BLaER1 (cell line): Measurements from ENCODE around the gene XRCC5.
A peak's percentile ranks its signal among the peaks of the same experiment; 100 is the strongest.

ENCODE experiments used
- H3K27ac ChIP-seq: shearing (Covaris generic); formaldehyde crosslinking; 2 replicates; pipeline ENCODE4 v1.8.1; 2022
- H3K27me3 ChIP-seq: shearing (Covaris generic); formaldehyde crosslinking; 2 replicates; pipeline ENCODE4 v1.8.1; 2022
- H3K36me3 ChIP-seq: shearing (Covaris generic); formaldehyde crosslinking; 2 replicates; pipeline ENCODE4 v1.8.1; 2022
- H3K4me1 ChIP-seq: shearing (Covaris generic); formaldehyde crosslinking; 2 replicates; pipeline ENCODE4 v1.8.1; 2022
- H3K4me2 ChIP-seq: shearing (Covaris generic); formaldehyde crosslinking; 2 replicates; pipeline ENCODE4 v1.8.1; 2022
- H3K4me3 ChIP-seq: shearing (Covaris generic); formaldehyde crosslinking; 2 replicates; pipeline ENCODE4 v1.8.1; 2022
- H3K9ac ChIP-seq: shearing (Covaris generic); formaldehyde crosslinking; 2 replicates; pipeline ENCODE4 v1.8.1; 2022
- H3K9me3 ChIP-seq: shearing (Covaris generic); formaldehyde crosslinking; 2 replicates; pipeline ENCODE4 v1.8.1; 2022
- H4K20me1 ChIP-seq: shearing (Covaris generic); formaldehyde crosslinking; 2 replicates; pipeline ENCODE4 v1.8.1; 2022
- Cebpa-rat ChIP-seq: shearing (Covaris generic); IDR thresholded peaks from 2 replicates; pipeline ENCODE4 v1.8.1; 2022

XRCC5 gene

DNA sequence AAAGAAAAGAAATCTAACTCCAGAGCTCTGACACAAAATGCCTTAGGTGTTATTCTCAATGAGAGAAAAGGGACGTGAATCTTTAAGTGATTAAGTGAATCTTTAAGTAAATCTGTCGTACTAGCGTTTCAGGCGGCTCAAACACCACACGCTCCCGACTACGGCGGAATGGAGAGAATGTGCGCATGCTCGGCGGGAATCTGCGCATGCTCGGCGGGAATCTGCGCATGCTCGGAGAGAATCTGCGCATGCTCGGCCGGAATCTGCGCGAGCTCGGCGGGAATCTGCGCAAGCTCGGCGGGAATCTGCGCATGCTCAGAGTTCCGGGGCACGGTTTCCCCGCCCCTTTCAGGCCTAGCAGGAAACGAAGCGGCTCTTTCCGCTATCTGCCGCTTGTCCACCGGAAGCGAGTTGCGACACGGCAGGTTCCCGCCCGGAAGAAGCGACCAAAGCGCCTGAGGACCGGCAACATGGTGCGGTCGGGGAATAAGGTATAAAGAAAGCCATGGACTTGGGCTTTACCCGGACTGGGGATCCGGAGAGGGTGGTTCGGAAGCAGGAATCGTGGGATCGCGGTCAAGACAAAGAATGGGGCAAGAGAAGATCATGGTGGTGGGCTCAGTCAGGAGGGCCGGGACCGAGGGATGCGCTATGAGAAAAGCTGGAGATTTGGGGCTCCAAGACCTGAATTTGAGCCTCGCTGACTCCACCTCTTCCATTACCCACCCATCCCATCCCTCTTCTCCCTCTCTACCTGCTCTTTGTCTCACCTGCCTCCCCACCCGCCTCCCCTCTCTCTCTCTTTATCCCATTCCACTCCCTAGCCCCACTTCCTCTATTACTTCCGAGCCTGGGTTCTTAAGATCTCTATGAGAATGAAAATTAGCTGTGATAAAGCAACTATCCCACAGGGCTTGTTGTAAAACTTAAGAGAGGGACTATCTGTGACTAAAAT, at the start of gene XRCC5:
TSS of gene XRCC5 (plus strand) at position 382 of the 955 bp plus-strand sequence. CDS start at position 471, 89 bp downstream.
- Histone ChIP-seq H3K4me1 (peaks cover 45% of the 10 kb centered on the region), H3K4me3 (peak within 1 kb of the TSS; percentile 89), H3K9me3 (no peaks in the 10 kb centered on the region), H3K4me2 (peak within 1 kb of the TSS; percentile 84), H3K27ac (peak within 1 kb of the TSS; percentile 99), H4K20me1 (peaks cover 41% of the 10 kb centered on the region), H3K27me3 (no peaks in the 10 kb centered on the region), H3K9ac (peak within 1 kb of the TSS; percentile 99), H3K36me3 (peaks cover 39% of the 10 kb centered on the region)
- TF ChIP-seq Cebpa-rat, result peak; percentile 96

DNA sequence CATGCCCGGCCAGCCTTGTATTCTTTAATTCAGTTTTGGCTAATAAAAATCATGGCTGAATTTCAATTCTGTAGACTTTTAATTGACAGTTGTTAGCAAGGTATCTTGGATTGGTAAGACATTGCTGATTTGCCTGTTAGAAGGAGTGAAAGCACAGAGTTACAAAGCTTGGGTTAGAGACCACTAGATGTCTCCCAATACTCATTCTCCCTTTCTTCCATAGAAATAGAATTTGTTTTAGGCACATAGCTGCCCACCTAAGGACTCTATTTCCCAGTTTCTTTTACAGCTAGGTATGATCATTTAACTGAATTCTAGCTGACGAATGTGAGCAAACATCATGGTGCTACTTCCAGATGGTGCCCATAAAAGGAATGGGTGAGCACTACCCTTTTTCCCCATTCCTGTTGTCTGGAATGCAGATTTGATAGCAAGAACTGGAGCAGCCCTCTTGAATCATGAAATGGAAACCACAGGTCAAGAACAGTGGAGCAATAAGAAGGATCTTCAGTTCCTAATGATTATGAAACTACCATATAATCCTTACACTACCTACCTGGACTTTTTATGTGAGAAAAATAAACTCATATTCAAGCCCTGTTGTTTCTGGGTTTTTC, 45.0 kb upstream of the XRCC5 start:
- H3K4me3 ChIP-seq, result no peak overlapping the region
- H3K27ac ChIP-seq, result no peak overlapping the region
- H3K9me3 ChIP-seq, result no peaks in the 10 kb centered on the region
- TF ChIP-seq Cebpa-rat, result no peak
- H4K20me1 ChIP-seq, result no peaks in the 10 kb centered on the region
- H3K4me2 ChIP-seq, result no peak overlapping the region
- H3K27me3 ChIP-seq, result no peaks in the 10 kb centered on the region
- H3K36me3 ChIP-seq, result no peaks in the 10 kb centered on the region
- H3K9ac ChIP-seq, result no peak overlapping the region
- H3K4me1 ChIP-seq, result no peaks in the 10 kb centered on the region

DNA sequence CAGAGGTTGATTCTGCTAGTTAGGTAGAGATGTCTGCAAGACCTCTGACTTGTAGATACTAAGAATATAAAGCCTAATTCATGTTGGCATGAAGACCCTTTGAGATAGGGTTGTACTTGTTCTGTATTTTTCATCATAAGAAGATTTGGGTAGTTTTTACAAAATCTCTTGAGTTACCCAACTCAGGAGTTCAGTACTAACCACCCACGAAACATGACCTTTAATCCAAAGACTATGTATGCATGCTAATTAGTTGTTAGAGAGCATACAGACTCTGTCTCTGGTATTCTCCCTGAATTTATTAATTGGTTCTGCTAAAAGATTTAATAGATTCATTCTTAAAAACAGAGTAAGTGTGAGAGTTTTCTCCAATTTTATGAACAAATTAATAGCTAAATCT, 44.5 kb upstream of the XRCC5 start:
- Histone ChIP-seq H3K27ac (no peak overlapping the region), H3K4me3 (no peak overlapping the region), H3K9me3 (no peaks in the 10 kb centered on the region), H3K4me1 (no peaks in the 10 kb centered on the region), H3K4me2 (no peak overlapping the region), H3K36me3 (no peaks in the 10 kb centered on the region), H4K20me1 (no peaks in the 10 kb centered on the region), H3K9ac (no peak overlapping the region), H3K27me3 (no peaks in the 10 kb centered on the region)
- TF ChIP-seq Cebpa-rat, result no peak

DNA sequence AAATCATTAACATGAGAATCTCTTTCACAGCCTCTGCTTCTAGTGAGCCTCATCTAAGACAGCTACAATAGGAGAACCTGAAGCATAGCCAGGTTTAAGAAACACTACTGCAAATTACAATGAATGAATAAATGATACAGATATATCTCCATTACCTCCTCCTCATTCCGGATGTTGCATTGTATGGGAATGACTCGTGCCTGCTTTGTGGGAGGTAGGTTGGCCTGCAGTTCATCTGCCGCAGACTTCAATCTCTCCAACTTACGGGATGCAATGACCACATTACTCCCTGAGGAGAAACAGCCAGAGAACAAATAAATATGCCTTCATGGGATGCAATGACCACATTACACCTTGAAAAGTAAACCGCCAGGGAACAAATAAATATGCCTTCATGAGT, 42.9 kb upstream of the XRCC5 start:
- no peak overlapping the region for H3K4me3 ChIP-seq
- H4K20me1 ChIP-seq, result no peaks in the 10 kb centered on the region
- no peak for TF ChIP-seq Cebpa-rat
- H3K27me3 ChIP-seq, result no peaks in the 10 kb centered on the region
- no peak overlapping the region for H3K4me2 ChIP-seq
- H3K4me1 ChIP-seq, result no peaks in the 10 kb centered on the region
- no peak overlapping the region for H3K27ac ChIP-seq
- no peak overlapping the region for H3K9ac ChIP-seq
- no peaks in the 10 kb centered on the region for H3K9me3 ChIP-seq
- H3K36me3 ChIP-seq, result no peaks in the 10 kb centered on the region

DNA sequence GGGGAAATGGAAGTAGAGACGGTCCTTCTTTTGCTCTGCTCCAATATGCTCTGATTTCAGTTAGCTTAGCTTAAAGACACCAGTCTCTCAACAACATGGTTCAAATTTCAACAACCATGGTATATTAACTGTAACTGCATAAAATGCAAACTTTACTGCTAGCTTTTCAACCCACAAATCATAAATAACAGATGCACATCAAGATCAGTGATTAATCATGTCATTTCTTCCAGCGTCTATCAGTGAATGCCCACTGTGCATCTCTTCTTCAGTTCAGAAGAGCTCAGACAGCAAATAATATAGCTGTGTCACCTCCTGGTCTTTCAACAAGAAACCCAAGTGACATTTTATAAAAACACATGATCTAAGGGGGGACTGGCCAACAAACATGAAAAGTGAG, 40.1 kb upstream of the XRCC5 start:
- Histone ChIP-seq H3K4me1 (peaks cover under 1% of the 10 kb centered on the region; the same call in 1 of the 2 replicates), H3K36me3 (no peaks in the 10 kb centered on the region), H3K27me3 (no peaks in the 10 kb centered on the region), H4K20me1 (no peaks in the 10 kb centered on the region), H3K27ac (no peak overlapping the region), H3K4me2 (no peak overlapping the region), H3K4me3 (no peak overlapping the region), H3K9ac (no peak overlapping the region), H3K9me3 (no peaks in the 10 kb centered on the region)
- no peak for TF ChIP-seq Cebpa-rat

DNA sequence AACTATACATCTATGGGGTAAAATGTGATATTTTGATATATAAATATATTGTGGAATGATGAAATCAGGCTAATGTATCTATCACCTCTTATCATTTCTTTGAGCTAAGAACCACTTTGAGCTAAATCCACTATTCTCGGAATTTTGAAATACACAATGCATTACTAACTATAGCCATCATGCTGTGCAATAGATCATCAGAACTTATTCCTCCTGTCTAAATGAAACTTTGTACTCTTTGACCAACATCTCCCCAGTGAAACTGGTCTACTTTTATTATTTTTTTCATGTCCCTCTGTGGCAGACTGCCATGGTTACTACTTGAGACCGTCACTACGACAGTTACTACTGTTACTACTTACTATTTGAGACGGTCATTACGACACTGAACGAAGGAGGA, 39.0 kb upstream of the XRCC5 start:
- H3K9ac ChIP-seq, result no peak overlapping the region
- H3K27ac ChIP-seq, result no peak overlapping the region
- H3K4me2 ChIP-seq, result no peak overlapping the region

DNA sequence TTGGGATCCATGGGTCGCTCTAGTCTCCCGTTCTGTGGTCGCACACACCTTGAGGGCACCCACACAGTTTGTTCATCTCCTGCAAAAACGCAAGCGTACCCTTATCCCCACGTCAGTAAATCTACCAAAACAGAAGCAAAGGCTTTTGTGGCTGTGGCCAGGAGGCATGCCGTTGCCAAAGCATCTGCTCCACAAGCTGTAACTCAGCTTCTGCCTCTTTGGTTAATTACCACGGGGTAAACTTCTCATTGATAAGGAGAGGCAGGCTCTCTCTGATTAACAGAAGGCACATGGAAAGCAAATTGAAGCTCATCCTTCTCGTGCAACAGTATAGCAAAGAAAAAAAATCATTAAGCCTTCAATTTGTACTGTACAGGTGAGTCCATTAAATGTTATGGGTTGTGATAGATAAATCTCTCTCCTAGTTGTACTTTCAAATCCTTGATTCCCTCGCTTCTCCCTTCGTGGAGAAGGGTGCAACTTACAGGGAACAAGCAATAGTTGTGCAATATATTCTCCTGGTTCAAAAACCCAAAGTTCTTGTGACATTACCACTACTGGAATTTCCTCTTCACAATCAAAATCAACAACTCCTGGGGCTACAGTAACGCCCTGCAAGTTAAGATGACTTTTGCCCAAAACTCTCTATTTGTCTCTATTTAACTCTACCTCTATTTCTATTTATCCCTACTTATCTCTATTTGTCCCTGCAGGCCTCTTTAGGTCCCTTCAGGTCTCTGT, 37.9 kb upstream of the XRCC5 start:
- Histone ChIP-seq H3K36me3 (no peaks in the 10 kb centered on the region), H3K27ac (no peak overlapping the region), H3K4me2 (no peak overlapping the region)

More for the DNA sequence above, 39.0 kb upstream of the XRCC5 start:
- H4K20me1 ChIP-seq, result no peaks in the 10 kb centered on the region
- peaks cover 6% of the 10 kb centered on the region for H3K4me1 ChIP-seq
- H3K9me3 ChIP-seq, result no peaks in the 10 kb centered on the region
- H3K36me3 ChIP-seq, result no peaks in the 10 kb centered on the region
- no peak overlapping the region for H3K4me3 ChIP-seq
- no peaks in the 10 kb centered on the region for H3K27me3 ChIP-seq
- TF ChIP-seq Cebpa-rat, result no peak

DNA sequence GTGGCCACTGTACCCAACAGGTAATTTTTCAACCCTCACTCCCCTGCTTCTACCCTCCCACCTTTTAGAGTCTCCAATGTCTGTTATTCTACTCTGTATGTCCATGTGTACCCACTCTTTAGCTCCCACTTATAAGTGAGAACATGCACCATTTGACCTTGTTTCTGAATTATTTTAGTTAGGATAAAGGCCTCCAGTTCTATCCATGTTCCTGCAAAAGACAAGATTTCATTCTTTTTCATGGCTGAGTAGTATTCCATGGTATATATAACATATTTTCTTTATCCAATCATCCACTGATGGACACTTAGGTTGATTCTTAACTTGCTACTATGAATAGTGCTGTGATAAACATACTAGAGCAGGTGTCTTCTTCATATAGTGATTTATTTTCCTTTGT, 36.7 kb upstream of the XRCC5 start:
- no peaks in the 10 kb centered on the region for H3K27me3 ChIP-seq
- H3K4me1 ChIP-seq, result peaks cover 6% of the 10 kb centered on the region
- H3K36me3 ChIP-seq, result no peaks in the 10 kb centered on the region
- no peaks in the 10 kb centered on the region for H4K20me1 ChIP-seq
- H3K9ac ChIP-seq, result no peak overlapping the region
- no peak overlapping the region for H3K4me2 ChIP-seq
- TF ChIP-seq Cebpa-rat, result no peak
- no peak overlapping the region for H3K27ac ChIP-seq
- no peaks in the 10 kb centered on the region for H3K9me3 ChIP-seq
- H3K4me3 ChIP-seq, result no peak overlapping the region

More for the DNA sequence above, 37.9 kb upstream of the XRCC5 start:
- no peaks in the 10 kb centered on the region for H3K9me3 ChIP-seq
- H3K4me3 ChIP-seq, result no peak overlapping the region
- H3K9ac ChIP-seq, result no peak overlapping the region
- TF ChIP-seq Cebpa-rat, result no peak; the same call in 1 of the 2 replicates
- H3K27me3 ChIP-seq, result no peaks in the 10 kb centered on the region
- peaks cover 6% of the 10 kb centered on the region for H3K4me1 ChIP-seq
- no peaks in the 10 kb centered on the region for H4K20me1 ChIP-seq

DNA sequence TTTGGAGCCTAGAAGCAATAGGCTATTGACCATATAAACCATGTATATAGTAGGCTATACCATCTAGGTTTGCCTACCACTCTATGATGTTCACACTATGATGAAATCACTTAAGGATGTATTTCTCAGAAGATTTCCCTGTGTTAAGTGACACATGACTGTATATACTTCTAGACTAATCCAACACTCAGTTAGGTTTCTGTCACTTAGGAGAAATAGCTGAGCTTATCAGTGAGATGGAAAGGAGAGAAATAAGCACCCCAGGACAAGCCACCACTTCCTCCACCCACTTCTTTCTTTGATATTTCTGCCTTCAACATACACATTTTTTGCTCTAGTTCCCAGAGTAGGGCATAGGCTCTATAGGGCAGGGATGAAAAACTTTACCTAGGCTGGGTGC, 35.4 kb upstream of the XRCC5 start:
- Histone ChIP-seq H4K20me1 (no peaks in the 10 kb centered on the region), H3K4me1 (peaks cover 6% of the 10 kb centered on the region), H3K4me3 (no peak overlapping the region), H3K4me2 (no peak overlapping the region), H3K9me3 (no peaks in the 10 kb centered on the region), H3K27me3 (no peaks in the 10 kb centered on the region), H3K9ac (no peak overlapping the region), H3K27ac (no peak overlapping the region), H3K36me3 (no peaks in the 10 kb centered on the region)
- no peak for TF ChIP-seq Cebpa-rat
